AG04450 (cell line): ENCODE measurements around the gene CNN2. TPM values are rescaled to one million over a fixed set of nuclear protein-coding genes. Genes with fewer than 3 reads are reported as not detected.

Experiments used
- CTCF ChIA-PET: fragments of 300-600, 350-600 bp; formaldehyde crosslinking; extraction: SDS; loops from one replicate; lab custom pipeline; 2022; ENCODE audit warnings: antibody characterized with exemption, inconsistent platforms; lab: Charles Lee
- POLR2A ChIA-PET: fragments of 350-600 bp; formaldehyde crosslinking; extraction: SDS; loops from one replicate; lab custom pipeline; 2021; ENCODE audit warnings: antibody characterized with exemption, inconsistent platforms; lab: Yijun Ruan, JAX
- DNase-seq: peaks from one replicate; pipeline ENCODE4 v3.0.0-alpha.2; 2011; ENCODE audit warnings: low read depth, low spot score
- H3K27ac ChIP-seq: one replicate; pipeline ENCODE4 v1.5.1; 2012; ENCODE audit warnings: low read depth, low read length, control low read depth
- H3K27me3 ChIP-seq: one replicate; pipeline ENCODE4 v1.6.0; 2012; ENCODE audit warnings: low read length; ENCODE audit not compliant: control insufficient read depth, insufficient read depth
- H3K4me3 ChIP-seq: 2 replicates; pipeline ENCODE4 v1.5.1; 2011; ENCODE audit warnings: mild to moderate bottlenecking, low read depth, low read length, control low read depth
- H3K9me3 ChIP-seq: 2 replicates; pipeline ENCODE4 v1.5.1; 2012; ENCODE audit warnings: low read length; ENCODE audit not compliant: control insufficient read depth, insufficient read depth
- CTCF ChIP-seq: IDR thresholded peaks from 2 replicates; pipeline ENCODE4 v1.5.1; 2011; ENCODE audit warnings: low read depth, low read length, control low read depth, inconsistent platforms
- polyA plus RNA-seq: library from polyadenylated mRNA; depleted of rRNA; stranded (reverse); fragments of >200 nt; gene quantifications from 2 replicates; pipeline ENCODE4 v1.2.3, GENCODE V29; 2011

Gene CNN2
- polyA plus RNA-seq, 1 experiment: 302 TPM

DNA sequence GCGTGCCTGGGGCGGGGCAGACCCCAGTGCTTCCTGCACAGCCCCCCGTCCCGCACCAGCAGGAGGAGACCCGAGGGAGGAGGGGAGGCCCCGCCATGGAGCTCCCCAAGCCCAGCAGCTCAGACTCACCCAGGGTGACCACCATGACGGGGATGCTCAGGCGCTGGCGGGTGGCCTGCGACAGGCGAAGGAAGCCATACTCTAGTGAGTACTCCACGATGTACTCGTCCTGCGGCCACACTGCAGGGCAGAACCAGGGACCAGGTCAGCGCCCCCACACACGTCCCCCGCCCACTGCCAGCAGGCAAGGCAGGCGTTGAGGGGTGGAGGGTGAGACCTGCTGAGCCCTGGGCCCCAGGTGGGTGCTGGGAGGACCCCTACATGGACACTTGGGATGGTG is 14.1 kb upstream of the CNN2 start:
- POLR2A ChIA-PET: no interaction called here
- H3K27ac ChIP-seq: no peak overlapping the region
- H3K9me3 ChIP-seq: peaks cover 4% of the 10 kb centered on the region; the same call in 1 of the 2 replicates
- TF ChIP-seq CTCF: no peak
- no peaks in the 10 kb centered on the region for H3K27me3 ChIP-seq
- CTCF ChIA-PET: no interaction called here
- no peak overlapping the region for H3K4me3 ChIP-seq
- no peak for DNase-seq

- CTCF ChIA-PET: no interaction called here
- POLR2A ChIA-PET: no interaction called here
- no peak for DNase-seq
- no peak for TF ChIP-seq CTCF
- no peak overlapping the region for H3K27ac ChIP-seq
- no peak overlapping the region for H3K4me3 ChIP-seq
- peaks cover 4% of the 10 kb centered on the region; the same call in 1 of the 2 replicates for H3K9me3 ChIP-seq
- no peaks in the 10 kb centered on the region for H3K27me3 ChIP-seq
Observed at GRCh38 chr19:1013218-1013617, 13.2 kb upstream of the CNN2 start.

DNA sequence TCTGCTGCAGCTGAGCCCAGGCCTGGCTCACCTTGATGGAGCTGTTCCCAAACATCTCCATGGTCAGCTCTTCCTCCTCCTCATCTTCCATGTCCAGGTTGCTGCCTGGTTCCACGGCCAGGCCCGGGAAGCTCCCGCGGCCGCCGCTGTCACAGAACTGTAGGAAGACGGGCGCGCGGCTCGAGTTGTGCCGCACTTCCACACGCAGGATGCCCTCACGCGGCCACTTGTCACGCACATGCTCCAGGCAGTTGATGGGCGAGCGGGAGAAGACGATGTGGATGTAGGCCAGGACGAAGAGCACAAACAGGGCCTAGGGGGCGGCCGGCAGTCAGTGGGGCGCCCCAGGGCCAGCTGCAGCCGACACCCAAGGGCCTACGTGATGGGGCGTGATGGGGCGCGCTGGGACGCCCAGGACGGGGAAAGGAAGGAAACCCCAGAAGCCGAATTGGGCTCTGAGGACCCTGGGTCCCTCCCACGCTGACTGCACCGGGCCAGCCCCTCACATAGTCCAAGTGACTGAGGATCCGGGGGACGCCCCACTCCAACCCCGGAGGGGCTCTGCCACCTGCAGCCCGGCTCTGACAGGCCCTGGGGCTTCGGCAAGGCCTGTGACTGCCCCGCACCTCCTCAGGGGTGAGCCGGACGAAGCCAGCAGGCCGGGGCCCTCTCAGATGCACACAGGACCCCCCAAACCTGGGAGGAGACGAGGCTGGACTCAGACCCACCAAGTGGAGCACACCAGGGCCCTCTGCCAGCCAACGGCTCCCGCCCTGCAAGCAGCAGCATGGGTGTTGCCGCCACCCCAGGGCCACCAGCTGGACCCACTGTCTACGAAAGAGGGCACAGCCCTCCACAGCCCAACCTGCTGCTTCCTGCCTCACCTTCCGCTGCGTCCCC is 12.0 kb upstream of the CNN2 start:
- H3K27ac ChIP-seq: no peak overlapping the region
- no peak for DNase-seq
- peaks cover 4% of the 10 kb centered on the region; the same call in 1 of the 2 replicates for H3K9me3 ChIP-seq
- H3K4me3 ChIP-seq: no peak overlapping the region
- TF ChIP-seq CTCF: no peak
- ChIA-PET CTCF (no interaction called here), POLR2A (interaction anchor here (0.6 kb wide), 1 partner anchor 135 kb away, joined by 6 read pairs; no protein-coding TSS in a partner anchor)
- H3K27me3 ChIP-seq: no peaks in the 10 kb centered on the region

GRCh38 chr19:1015061-1015781 is 11.2 kb upstream of the CNN2 start:
- Histone ChIP-seq H3K27me3 (no peaks in the 10 kb centered on the region), H3K4me3 (no peak overlapping the region), H3K27ac (no peak overlapping the region), H3K9me3 (peaks cover 4% of the 10 kb centered on the region; the same call in 1 of the 2 replicates)
- TF ChIP-seq CTCF: no peak
- POLR2A ChIA-PET: interaction anchor here (0.7 kb wide), 1 partner anchor 330 kb away, joined by 4 read pairs; no protein-coding TSS in a partner anchor
- DNase-seq: no peak
- CTCF ChIA-PET: interaction anchor here (1.2 kb wide), 1 partner anchor 229 kb away, joined by 3 read pairs; no protein-coding TSS in a partner anchor
